AG04449 (cell line): Measurements from ENCODE around the gene TGFBR3.

ENCODE experiments used
- CTCF ChIA-PET: fragments of 350-600 bp; formaldehyde crosslinking; extraction: SDS; loops from one replicate; lab custom pipeline; 2021; ENCODE audit warnings: antibody characterized with exemption; lab: Yijun Ruan, JAX
- POLR2A ChIA-PET: fragments of 400-600, 350-600 bp; formaldehyde crosslinking; extraction: SDS; loops from one replicate; lab custom pipeline; 2020; ENCODE audit warnings: antibody characterized with exemption, inconsistent platforms; lab: Yijun Ruan, JAX
- DNase-seq: peaks from one replicate; pipeline ENCODE4 v3.0.0-alpha.2; 2010; ENCODE audit warnings: low read depth, low spot score
- H3K4me3 ChIP-seq: 2 replicates; pipeline ENCODE4 v1.5.1; 2011; ENCODE audit warnings: low read depth, mild to moderate bottlenecking, control low read depth, low read length
- CTCF ChIP-seq: IDR thresholded peaks from one replicate; pipeline ENCODE4 v1.5.1; 2011; ENCODE audit warnings: mild to moderate bottlenecking, moderate library complexity, low read length, control low read depth, inconsistent platforms; ENCODE audit not compliant: insufficient read depth; ENCODE audit errors: missing control alignments

Gene TGFBR3

DNA sequence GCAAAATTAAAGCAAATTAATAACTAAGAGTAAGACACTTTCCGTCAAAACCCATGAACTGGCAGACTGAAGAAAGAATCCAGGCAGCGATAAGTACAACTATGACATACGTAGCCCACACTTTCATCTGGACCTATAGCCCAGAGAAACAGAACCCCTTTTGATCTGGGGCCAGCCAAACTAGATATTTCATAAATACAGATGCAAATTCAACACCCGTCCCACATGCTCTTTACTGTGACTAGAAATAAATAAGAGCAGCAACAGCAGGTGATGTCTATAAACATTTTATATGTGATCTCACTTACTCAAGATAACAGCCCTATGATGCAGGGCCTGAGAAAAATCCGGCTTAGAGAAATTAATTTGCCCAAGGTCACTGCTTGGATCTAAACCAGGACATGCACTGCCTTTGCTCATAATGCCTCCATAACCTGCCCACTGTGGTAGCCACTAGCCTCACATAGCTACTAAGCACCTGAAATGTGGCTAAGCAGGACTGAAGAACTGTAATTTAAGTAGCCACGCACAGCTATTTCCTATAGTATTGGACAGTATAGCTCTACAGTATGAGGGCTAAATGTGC lies 130.2 kb downstream of the TGFBR3 start:
- ChIA-PET CTCF (interaction anchor here (0.7 to 1.7 kb wide), 2 partner anchors 141 to 241 kb away, joined by 3 read pairs; no protein-coding TSS in a partner anchor), POLR2A (no interaction called here)
- TF ChIP-seq CTCF, result no peak
- no peak for DNase-seq
- H3K4me3 ChIP-seq, result no peak overlapping the region

- no peak for TF ChIP-seq CTCF
- no peak overlapping the region for H3K4me3 ChIP-seq
- ChIA-PET CTCF (interaction anchor here (1.2 kb wide), 1 partner anchor 241 kb away, joined by 4 read pairs; no protein-coding TSS in a partner anchor), POLR2A (interaction anchor here (0.7 kb wide), 1 partner anchor 185 kb away, joined by 3 read pairs; no protein-coding TSS in a partner anchor)
- no peak for DNase-seq
Measured at GRCh38 chr1:91754816-91755580, 131.0 kb downstream of the TGFBR3 start.

DNA sequence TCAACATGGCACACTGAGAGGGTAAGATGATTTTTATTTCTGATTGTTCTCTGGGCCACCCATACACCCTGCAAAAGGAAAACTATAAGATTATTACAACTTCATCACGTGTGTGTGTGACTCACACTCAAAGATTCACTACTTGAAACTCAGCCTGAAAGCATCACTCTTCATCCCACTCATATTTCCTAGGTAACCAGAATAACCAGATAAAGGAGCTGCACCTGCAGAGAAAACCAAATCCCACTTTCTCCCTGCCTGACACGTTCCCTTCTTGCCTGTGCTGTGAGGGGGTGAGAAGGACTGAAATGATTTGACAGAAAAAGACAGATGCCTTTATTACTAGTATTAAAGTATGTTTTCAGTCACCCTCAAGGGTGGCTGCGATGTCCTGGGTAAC lies 131.6 kb downstream of the TGFBR3 start:
- no peak for TF ChIP-seq CTCF
- ChIA-PET POLR2A (interaction anchor here (0.7 kb wide), 1 partner anchor 184 kb away, joined by 3 read pairs; no protein-coding TSS in a partner anchor), CTCF (interaction anchor here (1.2 kb wide), 1 partner anchor 240 kb away, joined by 4 read pairs; no protein-coding TSS in a partner anchor)
- H3K4me3 ChIP-seq, result no peak overlapping the region
- DNase-seq, result no peak

DNA sequence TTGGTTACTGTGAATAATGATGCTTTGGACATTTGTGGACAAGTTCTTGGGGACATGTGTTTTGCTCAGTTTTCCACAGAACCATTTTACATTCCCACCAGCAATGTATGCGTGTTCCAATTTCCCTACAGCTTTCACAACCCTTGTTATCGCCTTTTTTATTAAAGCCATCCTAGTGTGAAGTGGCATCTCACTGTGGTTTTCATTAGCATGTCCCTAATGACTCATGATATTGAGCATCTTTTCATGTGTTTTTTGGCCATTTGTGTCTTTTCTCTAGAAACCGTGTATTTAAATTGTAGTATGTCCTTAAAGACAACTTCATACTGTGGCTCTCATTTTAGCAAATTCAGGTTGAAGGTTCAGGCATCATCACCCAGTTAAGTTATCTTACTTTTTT lies 132.1 kb downstream of the TGFBR3 start:
- H3K4me3 ChIP-seq, result no peak overlapping the region
- POLR2A ChIA-PET, result no interaction called here
- TF ChIP-seq CTCF, result no peak
- DNase-seq, result no peak
- CTCF ChIA-PET, result interaction anchor here (1.2 kb wide), 1 partner anchor 240 kb away, joined by 4 read pairs; no protein-coding TSS in a partner anchor

GRCh38 chr1:91752324-91752723 lies 133.6 kb downstream of the TGFBR3 start:
- ChIA-PET POLR2A (no interaction called here), CTCF (interaction anchor here (2.1 to 2.4 kb wide), 2 partner anchors 223 to 239 kb away, joined by 5 to 8 read pairs; no protein-coding TSS in a partner anchor)
- H3K4me3 ChIP-seq, result no peak overlapping the region
- TF ChIP-seq CTCF, result no peak
- no peak for DNase-seq

GRCh38 chr1:91751275-91751674 lies 134.7 kb downstream of the TGFBR3 start:
- TF ChIP-seq CTCF, result no peak
- no peak overlapping the region for H3K4me3 ChIP-seq
- ChIA-PET POLR2A (interaction anchor here (0.5 to 1.0 kb wide), 2 partner anchors 14 to 141 kb away, joined by 3 read pairs; no protein-coding TSS in a partner anchor), CTCF (interaction anchor here (1.2 to 2.4 kb wide), 4 partner anchors 14 to 238 kb away, joined by 3 to 8 read pairs (median 4); no protein-coding TSS in a partner anchor)
- no peak for DNase-seq
